Stimulated activated CD8-positive, alpha-beta memory T cell treated with anti-CD3 and anti-CD28 coated beads, Interleukin-4, amount 100 ng/mL, for 4 hours (primary cell): ENCODE measurements around the gene IFNAR2.
"Not testable (repeated sequence)": the region's sequence is repeated elsewhere in the genome, so short reads cannot be mapped to it uniquely, and the experiment has no call there.

Experiments used
- DNase-seq, 2 donors: peaks; one replicate each; pipeline ENCODE4 v3.0.0-alpha.2; 2020; ENCODE audit warnings: low read depth in 2 of 2, low spot score in 1 of 2

The IFNAR2 gene

GRCh38 chr21:33241846-33242245 is 12.1 kb downstream of the IFNAR2 start:
- DNase-seq = no peak

GRCh38 chr21:33242846-33243245 is 13.1 kb downstream of the IFNAR2 start:
- DNase-seq = not testable (repeated sequence)

- DNase-seq = no peak
Measured at GRCh38 chr21:33244082-33244778, 14.5 kb downstream of the IFNAR2 start.

GRCh38 chr21:33244779-33245105 is 15.0 kb downstream of the IFNAR2 start:
- no peak for DNase-seq

DNA sequence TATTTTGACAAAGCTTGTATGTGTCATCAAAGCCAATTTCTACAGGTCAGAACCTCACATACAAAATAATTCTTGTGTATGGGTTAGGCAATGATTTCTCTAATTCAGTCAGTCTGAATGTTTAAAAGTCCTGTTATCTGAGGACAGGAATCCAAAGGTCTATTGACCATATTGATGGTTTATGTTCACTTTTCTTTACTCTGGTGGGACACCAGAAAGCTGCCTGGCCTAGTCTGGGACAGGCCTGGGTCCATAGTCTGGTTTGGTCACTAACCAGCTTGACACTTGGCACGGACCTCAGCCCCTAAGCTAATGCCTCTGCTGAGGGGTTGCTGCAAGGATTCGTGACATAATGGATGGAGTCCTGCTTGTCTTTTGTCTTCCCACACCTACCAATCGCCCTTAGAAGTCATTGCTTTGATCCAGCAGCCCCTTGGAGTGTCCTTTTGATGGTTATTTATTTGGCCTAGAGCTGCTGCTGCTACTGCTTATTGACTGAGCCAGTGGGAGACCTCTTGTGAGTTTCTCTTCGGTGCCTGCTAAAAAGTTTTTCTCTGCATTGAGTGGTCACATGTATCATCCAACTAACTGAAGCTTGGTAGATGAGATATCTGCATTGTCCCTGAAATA is 15.7 kb downstream of the IFNAR2 start:
- no peak for DNase-seq

DNA sequence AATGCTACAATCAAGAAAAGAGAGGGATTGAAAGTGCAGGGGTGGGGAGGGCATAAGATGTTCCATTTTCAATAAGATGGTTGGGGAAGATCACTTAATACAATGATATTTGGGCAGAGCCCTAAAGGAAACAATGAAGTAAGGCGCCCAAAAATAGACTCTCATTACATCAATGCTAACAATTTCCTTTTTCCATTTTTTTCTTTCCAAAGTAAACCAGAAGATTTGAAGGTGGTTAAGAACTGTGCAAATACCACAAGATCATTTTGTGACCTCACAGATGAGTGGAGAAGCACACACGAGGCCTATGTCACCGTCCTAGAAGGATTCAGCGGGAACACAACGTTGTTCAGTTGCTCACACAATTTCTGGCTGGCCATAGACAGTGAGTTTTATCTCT is 16.8 kb downstream of the IFNAR2 start:
- DNase-seq = no peak

- no peak for DNase-seq
Measured at GRCh38 chr21:33246963-33247362, 17.2 kb downstream of the IFNAR2 start.

DNA sequence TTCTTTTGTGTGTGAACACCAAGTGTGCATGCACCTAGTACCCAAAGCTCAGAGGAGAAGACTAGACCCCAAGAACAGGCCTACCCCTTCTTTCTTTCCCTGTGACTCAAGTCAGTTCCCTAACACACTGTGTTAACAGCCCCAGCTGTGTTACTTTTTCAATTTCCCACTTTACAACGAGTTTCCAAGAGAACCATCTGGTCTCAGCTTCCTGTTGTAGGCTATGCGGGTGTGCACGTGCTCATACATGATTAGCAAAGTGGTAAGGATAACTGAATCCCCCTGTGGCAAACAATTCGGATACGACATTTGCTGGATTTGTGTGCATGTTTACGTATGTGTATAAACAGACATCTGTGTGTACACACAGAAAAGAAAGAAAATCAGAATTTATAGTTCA is 17.9 kb downstream of the IFNAR2 start:
- no peak for DNase-seq

DNA sequence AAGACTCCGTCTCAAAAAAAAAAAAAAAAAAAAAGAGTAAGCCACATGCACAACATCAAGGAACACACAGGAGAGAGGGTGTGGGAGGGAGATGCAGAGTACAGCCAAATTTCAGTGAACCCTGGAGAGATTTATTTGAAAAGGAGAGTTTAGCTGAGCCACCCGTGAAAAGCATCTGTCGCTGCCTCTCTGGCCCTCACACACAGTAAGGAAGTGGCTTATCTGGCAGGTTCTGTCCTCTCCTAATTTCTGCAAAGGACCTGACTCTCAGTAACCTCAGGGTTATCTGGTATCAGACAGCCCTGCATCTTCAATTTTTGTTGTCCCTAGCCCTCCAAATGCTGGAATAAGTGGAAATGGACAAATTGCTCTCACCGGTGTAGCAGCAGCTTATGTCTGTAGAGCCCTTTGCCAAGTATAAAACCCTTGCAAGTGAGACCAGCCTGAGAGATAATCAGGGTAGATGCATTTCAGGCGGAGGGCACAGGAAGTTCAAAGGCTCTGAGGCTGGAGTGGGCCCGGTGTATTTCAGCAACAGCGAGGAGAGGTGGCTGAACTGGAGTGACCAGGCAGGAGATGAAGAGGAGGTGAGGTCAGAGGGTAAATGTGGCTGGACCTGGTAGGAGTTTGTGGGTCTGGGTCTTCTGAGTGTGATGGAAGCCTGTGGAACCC is 19.7 kb downstream of the IFNAR2 start:
- DNase-seq = no peak

- DNase-seq = no peak
Measured at GRCh38 chr21:33251119-33251518, 21.4 kb downstream of the IFNAR2 start.

DNA sequence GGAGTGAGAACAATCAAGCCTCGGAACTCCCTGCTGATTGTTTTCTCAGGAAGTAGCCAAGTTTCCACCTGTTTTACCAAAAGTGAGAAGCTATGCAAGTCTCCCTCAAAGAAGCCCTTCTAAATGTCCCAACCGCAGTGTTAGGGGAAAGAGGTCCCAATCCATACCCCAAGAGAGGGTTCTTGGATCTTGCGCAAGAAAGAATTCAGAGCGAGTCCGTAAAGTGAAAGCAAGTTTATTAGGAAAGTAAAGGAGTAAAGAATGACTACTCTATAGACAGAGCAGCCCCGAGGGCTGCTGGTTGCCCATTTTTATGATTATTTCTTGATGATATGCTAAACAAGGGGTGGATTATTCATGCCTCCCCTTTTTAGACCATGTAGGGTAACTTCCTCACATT is 23.6 kb downstream of the IFNAR2 start:
- not testable (repeated sequence) for DNase-seq

GRCh38 chr21:33254766-33255165 is 25.0 kb downstream of the IFNAR2 start:
- DNase-seq = no peak

DNA sequence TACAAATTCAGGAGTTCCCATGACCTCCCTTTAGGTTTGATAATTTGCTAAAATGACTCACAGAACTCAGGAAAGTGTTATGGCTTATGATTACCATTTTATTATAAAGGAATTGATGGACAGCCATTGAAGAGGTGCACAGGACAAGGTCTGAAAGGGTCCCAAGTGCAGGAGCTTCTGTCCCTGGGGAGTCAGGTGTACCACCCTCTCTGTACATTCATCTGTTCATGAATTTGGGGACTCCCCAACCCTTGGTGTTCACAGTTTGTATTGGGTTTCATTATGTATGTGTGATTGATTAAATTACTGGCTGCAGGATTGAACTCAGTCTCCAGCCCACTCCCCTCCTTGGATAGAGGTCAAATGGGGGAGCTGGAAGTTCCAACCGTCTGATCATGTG is 25.7 kb downstream of the IFNAR2 start:
- DNase-seq = no peak

GRCh38 chr21:33256019-33256418 is 26.3 kb downstream of the IFNAR2 start:
- DNase-seq = no peak

GRCh38 chr21:33257094-33257803 is 27.5 kb downstream of the IFNAR2 start:
- no peak for DNase-seq

GRCh38 chr21:33258475-33258874 is 28.7 kb downstream of the IFNAR2 start:
- DNase-seq = no peak

- DNase-seq = no peak
Measured at GRCh38 chr21:33259428-33259827, 29.7 kb downstream of the IFNAR2 start.

DNA sequence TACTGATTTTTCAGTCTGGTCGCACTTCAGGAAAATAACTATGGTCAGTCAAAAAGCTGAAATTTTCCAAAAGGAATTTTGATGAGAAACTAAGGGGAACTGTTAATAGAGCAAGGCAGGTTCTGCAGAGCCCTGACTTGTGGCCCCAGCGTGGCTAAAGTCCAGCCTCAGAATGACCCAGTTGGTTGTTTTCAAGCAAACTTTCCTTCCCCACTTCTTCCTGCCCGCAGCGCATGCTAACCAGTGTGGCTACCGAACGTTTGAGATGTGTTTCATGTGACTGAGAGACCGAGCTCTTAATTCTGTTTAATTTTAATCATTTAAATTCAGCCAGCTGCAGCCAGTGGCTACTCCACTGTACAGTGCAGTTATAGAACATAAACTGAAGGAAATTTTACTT is 30.3 kb downstream of the IFNAR2 start:
- no peak for DNase-seq

DNA sequence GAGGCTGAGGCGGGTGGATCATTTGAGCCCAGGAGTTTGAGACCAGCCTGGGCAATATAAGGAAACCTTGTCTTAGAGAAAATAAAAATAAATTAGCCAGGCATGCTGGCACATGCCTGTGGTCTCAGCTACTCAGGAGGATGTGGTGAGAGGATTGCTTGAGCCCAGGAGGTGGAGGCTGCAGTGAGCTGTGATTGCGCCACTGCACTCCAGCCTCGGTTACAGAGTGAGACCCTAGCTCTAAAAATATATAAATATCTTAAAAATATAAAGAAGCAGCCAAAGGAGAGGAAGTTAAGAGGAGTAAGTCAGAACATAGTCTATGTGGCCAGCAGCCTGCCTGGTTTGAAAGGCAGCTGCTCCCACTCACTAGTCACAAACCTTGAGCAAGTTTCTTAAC is 31.9 kb downstream of the IFNAR2 start:
- no peak for DNase-seq

DNA sequence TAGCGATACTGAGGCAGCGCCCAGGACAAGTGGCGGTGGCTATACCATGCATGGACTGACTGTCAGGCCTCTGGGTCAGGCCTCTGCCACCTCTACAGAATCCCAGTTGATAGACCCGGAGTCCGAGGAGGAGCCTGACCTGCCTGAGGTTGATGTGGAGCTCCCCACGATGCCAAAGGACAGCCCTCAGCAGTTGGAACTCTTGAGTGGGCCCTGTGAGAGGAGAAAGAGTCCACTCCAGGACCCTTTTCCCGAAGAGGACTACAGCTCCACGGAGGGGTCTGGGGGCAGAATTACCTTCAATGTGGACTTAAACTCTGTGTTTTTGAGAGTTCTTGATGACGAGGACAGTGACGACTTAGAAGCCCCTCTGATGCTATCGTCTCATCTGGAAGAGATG is 33.2 kb downstream of the IFNAR2 start:
- no peak for DNase-seq

DNA sequence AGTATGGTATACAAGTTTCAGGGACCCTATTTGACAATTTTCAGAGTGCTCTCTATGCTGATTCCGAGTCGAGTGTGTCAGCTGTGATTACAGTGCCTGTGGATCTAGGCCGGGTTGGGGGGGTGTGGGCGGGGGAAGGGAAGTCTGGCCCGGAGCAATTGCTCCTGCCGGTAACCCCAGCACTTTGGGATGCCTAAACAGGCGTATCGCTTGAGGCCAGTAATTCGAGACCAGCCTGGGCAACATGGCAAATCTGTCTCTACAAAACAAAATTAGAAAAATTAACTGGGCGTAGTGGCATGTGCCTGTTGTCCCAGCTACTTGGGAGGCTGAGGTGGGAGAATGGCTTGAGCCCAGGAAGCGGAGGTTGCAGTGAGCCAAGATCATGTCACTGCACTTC is 34.8 kb downstream of the IFNAR2 start:
- no peak for DNase-seq

DNA sequence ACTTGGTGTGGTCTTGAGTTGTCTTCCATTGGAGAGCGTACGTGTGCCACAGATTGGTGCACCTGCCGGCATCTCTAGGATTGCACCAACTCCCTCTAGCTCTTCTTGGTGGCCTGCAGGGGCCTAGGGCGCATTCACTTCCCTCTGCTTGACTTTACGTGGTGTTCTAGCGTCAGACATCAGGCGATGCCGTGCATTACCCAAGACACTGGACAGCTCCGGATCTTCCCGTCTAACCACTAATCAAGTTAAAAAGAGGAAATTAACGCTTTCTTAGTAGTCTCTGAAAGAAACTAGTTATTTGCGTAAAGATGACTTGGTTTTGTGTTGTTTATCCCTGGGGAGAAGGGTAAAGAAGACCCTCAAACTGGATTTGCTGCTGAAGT is 35.9 kb downstream of the IFNAR2 start:
- no peak for DNase-seq
